ENCODE measurements around the gene DRAXIN. TPM values are rescaled to one million over a fixed set of nuclear protein-coding genes. Genes with fewer than 3 reads are reported as not detected.

DRAXIN gene
- total and polyA plus RNA-seq, 12 donors, result under 0.01 to 0.08 (median 0.06) TPM; not detected in 7

DNA sequence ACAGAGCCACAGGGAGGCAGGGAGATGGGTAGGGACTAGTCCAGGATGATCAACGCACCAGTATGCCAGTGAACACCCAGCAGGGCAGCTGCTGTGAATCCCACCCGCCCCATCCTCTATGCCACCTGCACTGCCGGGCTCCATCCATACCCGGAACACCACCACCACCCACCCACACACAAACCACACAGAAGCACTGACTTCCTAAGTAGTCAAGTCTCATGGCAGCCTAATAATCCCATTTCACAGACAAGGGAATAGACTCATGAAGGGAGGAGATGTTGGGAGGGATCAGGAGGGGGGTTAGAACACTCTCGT, 6.3 kb downstream of the DRAXIN start:
- H3K4me3 ChIP-seq, result no peak overlapping the region
- WGBS, 4 donors, result 71 to 91% (median 72%) methylated on average over 2 to 5 of the region's 5 CpGs
- H3K36me3 ChIP-seq (replicated peaks in 1 of 2), result no peaks in the 10 kb centered on the region
- TF ChIP-seq, protein P1, sequence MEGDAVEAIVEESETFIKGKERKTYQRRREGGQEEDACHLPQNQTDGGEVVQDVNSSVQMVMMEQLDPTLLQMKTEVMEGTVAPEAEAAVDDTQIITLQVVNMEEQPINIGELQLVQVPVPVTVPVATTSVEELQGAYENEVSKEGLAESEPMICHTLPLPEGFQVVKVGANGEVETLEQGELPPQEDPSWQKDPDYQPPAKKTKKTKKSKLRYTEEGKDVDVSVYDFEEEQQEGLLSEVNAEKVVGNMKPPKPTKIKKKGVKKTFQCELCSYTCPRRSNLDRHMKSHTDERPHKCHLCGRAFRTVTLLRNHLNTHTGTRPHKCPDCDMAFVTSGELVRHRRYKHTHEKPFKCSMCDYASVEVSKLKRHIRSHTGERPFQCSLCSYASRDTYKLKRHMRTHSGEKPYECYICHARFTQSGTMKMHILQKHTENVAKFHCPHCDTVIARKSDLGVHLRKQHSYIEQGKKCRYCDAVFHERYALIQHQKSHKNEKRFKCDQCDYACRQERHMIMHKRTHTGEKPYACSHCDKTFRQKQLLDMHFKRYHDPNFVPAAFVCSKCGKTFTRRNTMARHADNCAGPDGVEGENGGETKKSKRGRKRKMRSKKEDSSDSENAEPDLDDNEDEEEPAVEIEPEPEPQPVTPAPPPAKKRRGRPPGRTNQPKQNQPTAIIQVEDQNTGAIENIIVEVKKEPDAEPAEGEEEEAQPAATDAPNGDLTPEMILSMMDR (IDR thresholded peaks at IDR 0.05), result no peak
- no peak for TF ChIP-seq POLR2A (IDR thresholded peaks at IDR 0.05)
- peaks cover 0 to 7% of the 10 kb centered on the region in 2 donors for H3K4me1 ChIP-seq (replicated peaks in 1 of 2)
- DNase-seq, result no peak
- H3K9me3 ChIP-seq (replicated peaks in 1 of 3), result no peaks in the 10 kb centered on the region
- intact Hi-C loops (cut with DNase I), result no loop called here
- peaks cover 13% of the 10 kb centered on the region for H3K27me3 ChIP-seq
- H3K27ac ChIP-seq, result no peak overlapping the region

DNA sequence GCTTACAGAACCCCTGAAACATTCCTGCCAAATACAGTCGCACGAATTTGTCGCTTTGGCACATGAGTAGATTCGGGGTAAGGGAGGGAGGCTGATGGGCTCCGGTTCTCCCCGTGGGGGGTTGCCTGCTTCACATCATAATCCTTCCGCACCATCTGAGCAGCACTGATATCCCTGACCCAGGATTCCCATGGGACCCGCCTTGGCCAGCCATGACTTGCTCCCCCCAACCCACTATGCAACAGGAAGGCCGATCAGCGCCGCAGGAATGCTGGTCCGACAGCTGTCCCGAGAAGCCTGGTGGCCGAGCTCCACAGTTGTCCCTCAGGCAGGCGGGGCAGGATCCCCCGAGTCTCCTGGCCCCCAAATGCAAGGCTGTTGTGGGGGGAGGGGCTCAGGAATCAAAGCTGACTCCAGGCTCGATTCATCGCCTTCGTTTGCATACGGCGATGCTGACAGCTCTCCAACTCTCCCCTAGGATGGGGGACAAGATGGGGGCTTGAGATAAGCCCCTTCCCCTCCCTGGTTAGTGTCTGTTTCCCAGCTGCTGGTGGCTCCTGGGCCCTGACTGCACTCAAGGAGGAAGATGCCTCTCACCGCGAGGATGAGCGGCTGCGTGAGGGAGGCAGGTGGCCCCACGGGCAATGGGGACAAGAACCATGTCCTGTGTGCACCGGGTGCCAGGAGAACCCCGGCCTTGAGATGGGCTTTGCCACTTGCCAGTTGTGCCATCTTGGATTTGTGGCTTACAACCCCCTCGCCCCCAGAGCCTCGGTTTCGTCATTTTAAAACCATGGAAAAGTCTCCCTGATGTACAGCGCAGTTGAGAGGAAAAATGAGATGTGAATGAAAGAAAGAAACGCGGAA, 9.3 kb downstream of the DRAXIN start:
- Histone ChIP-seq H3K4me1 (replicated peaks in 1 of 2) (peaks cover 0 to 7% of the 10 kb centered on the region in 2 donors), H3K4me3 (no peak overlapping the region), H3K36me3 (replicated peaks in 1 of 2) (no peaks in the 10 kb centered on the region), H3K9me3 (replicated peaks in 1 of 3) (no peaks in the 10 kb centered on the region), H3K27me3 (peaks cover 5% of the 10 kb centered on the region), H3K27ac (no peak overlapping the region)
- 43 to 56% (median 48%) methylated on average over 26 to 34 of the region's 34 CpGs for WGBS, 4 donors
- TF ChIP-seq, protein P1 (IDR thresholded peaks at IDR 0.05), result no peak
- no peak for TF ChIP-seq POLR2A (IDR thresholded peaks at IDR 0.05)
- intact Hi-C loops (cut with DNase I), result no loop called here
- DNase-seq, result no peak

- Histone ChIP-seq H3K36me3 (replicated peaks in 1 of 2) (no peaks in the 10 kb centered on the region), H3K4me3 (no peak overlapping the region), H3K27me3 (peaks cover 5% of the 10 kb centered on the region), H3K4me1 (replicated peaks in 1 of 2) (peaks cover 0 to 7% of the 10 kb centered on the region in 2 donors), H3K27ac (no peak overlapping the region), H3K9me3 (replicated peaks in 1 of 3) (no peaks in the 10 kb centered on the region)
- DNase-seq, result peak; percentile 68 to 78 (median 73)
- 22 to 41% (median 30%) methylated on average over 2 to 15 of the region's 15 CpGs for WGBS, 4 donors
- intact Hi-C loops (cut with DNase I), result no loop called here
- TF ChIP-seq, protein P1 (IDR thresholded peaks at IDR 0.05), result no peak
- no peak for TF ChIP-seq POLR2A (IDR thresholded peaks at IDR 0.05)
Measured at GRCh38 chr1:11701551-11701961, 10.0 kb downstream of the DRAXIN start.

DNA sequence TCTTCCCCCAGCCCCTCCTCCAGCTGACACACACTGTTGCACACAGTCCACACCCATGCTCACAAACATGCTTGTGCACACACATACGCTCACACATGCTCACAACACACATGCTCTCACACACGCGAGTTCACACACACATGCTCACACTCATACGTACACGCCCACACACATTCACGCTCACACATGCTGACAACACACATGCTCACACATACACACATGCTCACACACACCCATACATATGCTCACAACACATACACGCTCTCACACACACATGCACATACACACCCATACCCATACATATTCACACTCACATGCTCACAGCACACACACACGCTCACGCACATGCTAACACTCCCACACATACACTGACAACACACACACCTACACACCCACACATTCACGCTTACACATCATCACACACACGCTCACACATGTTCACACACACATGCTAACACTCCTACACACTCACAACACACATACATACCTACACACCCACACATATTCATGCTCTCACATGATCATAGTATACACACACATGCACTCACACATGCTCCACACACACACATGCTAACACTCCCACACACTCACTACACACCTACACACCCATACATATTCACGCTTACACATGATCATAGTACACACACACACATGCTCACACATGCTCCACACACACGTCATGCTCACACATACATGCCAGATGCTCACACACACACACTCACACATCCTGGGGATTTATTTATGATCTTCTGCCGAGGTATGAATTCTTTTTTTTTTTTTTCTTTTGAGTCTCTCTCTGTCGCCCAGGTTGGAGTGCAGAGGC, 10.7 kb downstream of the DRAXIN start:
- Histone ChIP-seq H3K27me3 (peaks cover 5% of the 10 kb centered on the region), H3K4me3 (no peak overlapping the region), H3K27ac (no peak overlapping the region), H3K36me3 (replicated peaks in 1 of 2) (no peaks in the 10 kb centered on the region), H3K9me3 (replicated peaks in 1 of 3) (no peaks in the 10 kb centered on the region), H3K4me1 (replicated peaks in 1 of 2) (peaks cover 0 to 7% of the 10 kb centered on the region in 2 donors)
- TF ChIP-seq, protein P1 (IDR thresholded peaks at IDR 0.05), result no peak
- no peak for TF ChIP-seq POLR2A (IDR thresholded peaks at IDR 0.05)
- no peak for DNase-seq
- 53 to 66% (median 58%) methylated on average over 15 of the region's 15 CpGs for WGBS, 4 donors
- intact Hi-C loops (cut with DNase I), result no loop called here
